HG02840 (cell line): ENCODE data around the gene FAM53B.
A peak's percentile ranks its signal among the peaks of the same experiment; 100 is the strongest.

Experiments used
- ATAC-seq: cut with Tn5 transposase; IDR thresholded peaks from one replicate; pipeline ENCODE4 v1.9.1; 2021; ENCODE audit warnings: mild to moderate bottlenecking, moderate library complexity, moderate number of reproducible peaks; ENCODE audit not compliant: unreplicated experiment, low FRiP score

FAM53B gene

DNA sequence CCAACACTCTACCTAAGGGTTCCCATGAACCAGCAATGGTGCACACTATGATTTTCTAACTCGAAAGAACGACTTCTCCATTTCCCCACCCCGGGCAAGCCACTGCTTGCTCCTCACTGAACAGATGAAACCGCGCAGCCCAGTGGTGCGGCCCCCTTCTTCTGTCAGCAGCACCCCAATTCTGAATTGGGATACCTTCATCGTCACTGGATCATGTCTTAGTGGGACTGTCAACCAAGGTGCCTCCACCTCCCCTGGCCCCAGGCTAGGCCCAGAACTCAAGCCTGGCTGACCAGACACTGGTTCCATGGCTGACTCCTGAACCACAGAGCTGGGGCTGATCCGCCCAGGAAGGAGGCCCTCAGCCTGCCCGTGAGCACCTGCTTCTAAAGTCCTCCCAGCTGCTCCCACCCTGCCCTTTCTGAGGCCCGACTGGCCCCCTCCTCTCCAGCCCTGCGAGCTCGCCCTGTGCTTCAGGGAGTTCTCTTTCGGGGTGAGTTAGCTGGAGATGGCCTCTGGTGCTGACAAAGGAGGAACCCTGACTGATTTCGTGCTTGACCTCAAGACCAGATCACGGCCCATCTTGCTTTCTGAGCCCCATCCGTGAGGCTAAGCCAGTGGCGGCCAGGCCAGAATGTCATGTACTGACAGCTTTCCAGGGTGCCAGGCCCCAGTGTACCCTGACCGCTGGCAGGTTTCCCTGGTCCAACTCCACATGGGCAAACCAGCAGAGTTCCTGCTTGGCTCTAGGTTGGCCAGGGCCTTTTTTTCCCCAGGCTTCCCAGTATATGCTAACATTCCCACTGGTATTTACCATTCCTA, 44.5 kb downstream of the FAM53B start:
- ATAC-seq: no peak

DNA sequence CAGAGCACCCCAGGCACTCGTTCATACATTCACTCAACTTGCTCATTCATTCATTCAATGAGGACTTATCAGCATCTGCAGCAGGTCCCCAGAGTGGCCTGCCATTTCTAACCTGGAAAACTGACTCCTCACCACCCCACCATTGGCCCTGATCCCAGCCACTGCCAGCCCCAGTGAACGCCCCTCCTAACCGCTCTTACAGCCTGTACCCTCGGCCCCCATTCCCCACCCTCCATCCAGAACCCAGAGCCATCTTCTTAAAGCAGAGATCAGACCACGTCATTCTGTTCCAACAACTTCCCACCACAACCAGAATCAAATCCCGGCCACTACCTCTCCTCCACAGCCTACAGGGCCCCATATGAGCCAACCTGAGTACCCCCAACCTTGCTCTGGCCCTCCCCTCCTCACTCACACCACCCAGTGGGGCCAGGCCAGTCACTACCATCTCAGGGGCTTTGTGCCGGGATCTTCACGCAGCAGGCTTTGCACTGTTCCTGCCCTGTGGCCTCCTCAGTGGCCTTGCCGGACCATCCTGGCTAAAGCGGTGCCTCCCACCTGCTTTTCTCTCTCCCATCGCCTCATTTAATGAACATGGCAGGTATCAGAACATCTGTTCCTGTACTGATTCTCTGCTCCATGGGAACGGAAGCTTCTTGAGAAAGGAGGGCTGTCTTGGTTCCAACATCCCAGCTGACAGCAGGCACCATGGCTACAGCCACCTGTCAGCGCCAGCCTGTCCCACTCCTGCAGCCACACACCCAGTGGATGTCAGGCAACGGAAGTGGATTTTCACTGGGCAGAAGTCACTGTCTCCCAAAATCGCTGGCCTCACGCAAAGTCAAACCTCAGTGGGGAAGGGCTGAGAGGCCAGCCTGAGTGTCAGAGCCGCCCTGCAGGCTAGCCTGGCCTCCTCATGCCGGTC, 45.4 kb downstream of the FAM53B start:
- ATAC-seq: no peak

DNA sequence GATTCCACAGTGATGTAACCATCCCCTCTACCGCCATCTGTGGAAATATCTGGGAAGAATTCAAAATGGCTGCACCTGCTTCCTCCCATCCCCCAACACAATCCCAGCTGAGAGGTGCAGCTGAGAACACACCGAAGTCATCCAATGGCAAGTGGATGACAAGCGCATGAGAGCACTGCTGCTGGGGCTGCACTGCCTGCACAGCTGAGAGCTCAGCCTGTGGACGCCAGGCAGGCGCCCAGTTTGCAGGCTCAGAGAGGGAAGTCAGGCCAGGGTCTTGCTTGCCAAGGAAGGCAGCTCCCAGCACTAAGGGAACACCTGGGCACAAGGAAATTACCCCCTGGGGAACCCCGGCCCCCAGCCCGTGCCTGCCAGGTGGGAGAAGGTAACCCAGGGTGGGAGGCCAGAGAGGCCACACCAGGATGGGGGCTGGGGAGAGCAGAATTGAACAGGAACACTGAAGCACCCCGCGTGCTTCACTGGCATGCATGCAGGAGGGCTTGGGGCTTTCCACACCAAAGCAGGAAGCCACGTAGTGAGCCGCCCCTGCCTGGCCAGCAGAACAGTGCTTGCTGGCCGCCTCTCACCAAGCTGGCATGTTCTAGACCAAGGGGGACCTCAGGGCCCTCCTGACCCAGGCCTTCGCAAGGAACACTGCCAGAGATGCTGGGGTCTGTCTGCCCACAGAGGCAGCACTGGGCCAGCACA, 46.2 kb downstream of the FAM53B start:
- ATAC-seq: no peak

DNA sequence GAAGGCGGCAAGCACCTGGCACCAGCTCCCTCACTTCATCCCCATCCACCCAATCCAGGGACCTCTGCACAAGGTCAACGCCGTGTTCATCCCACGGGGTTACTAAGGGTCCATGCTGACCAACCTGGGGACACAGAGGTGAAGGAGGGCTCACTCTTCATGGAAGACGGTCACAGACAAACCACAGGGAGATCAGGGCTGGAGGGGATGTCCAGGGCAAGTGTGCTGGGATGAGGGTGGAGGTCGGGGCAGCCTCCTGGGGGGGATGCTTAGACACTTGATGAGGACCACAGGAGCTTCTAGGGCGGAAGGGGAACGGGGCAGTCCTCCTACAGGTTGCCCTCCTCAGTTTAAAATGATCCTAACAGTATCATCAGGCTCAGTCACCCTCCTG, 46.7 kb downstream of the FAM53B start:
- no peak for ATAC-seq

DNA sequence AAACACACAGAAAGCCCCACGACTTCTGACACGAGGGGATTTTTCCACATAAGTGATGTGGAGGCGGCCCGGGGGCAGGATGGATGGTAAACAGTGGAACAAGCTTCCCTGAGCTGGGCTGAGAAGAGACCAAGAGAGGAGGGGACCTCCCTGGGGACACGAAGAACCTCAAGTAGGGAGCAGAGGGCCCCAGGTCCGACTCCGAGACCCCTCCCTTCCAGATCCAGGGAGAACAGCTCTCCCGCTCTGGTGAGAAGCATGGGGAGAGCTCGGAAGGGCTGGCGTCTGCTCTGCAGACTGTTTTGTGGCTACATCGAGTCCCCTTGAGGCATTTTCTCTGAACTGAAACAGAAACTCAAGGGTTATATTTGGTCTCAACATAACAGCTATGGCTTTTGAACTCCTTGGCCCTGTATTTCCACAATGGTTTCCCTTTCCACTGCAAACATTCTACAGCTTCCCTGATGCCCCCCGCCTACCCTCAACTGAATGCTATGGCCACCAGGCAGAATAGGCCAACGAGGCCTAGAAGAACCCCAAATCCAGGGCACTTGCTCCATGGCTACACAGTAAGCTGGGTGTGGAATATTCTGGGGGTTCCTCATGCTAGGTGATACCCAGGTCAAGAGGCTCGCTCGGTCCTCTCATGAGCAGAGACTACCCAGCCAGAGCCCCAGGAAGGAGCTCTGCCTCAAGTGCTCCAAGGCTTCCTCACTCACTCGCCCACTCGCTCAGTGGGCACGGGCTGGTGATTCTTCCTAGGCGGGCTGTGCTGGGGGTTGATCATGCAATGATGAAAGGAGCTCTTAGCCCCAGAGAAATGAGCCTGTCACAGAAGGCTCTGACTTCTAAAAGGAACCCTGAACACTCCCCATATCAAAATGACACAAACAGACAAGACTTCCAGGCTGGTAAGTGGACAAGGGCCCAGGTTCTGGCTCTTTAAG, 47.5 kb downstream of the FAM53B start:
- ATAC-seq: peak; percentile 47

DNA sequence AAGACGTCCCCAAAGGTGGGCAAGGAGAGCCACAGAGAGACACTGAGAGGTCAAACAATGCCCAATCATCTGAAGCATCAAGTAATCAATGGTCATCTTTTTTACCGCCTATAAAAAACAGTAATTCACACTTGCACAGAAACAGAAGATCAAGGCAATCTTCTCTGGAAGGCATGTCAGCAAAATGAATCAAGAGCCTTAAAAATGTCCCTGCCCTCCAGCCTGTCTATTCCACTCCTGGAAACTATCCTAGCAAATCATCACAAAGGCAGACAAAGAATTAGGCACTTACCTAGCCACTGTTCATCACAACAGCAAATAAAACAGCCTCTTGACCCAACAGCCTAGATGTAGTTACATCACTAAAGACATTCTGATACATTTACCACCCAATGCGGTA, 48.9 kb downstream of the FAM53B start:
- ATAC-seq: no peak

DNA sequence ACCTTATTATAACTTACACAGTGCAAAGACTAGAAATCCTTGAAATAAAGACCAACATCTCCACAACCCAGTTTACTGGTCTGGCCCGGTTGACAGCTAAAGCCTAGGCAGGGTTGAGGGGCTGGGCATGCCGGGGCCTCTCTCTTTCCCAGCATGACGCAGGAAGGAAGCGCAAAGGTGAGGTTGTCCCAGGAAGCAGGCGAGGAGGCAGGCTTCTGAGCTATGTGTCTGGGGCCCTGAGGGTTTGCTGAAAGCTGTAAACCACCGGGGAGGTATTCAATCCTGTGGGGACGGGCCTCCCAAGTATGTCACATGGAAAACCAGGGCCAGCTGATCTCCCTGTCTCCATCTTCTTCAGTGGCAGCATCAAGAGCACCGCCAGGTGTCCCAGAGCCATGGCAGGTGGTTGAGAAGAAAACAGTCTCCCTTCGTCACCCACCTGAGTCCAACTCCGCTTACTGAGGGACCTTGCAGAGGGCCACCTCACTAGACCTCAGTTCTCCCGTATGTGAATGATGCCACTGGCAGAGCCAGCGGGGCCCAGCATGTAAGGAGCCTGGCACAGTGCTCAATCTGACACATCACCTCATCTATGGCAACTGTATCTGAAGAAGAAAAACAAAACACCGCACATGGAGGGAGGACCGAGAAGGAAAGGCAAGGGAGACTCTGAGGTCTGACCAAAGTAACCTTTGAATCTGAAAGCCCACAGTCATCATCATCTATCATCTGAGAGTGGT, 49.5 kb downstream of the FAM53B start:
- no peak for ATAC-seq

DNA sequence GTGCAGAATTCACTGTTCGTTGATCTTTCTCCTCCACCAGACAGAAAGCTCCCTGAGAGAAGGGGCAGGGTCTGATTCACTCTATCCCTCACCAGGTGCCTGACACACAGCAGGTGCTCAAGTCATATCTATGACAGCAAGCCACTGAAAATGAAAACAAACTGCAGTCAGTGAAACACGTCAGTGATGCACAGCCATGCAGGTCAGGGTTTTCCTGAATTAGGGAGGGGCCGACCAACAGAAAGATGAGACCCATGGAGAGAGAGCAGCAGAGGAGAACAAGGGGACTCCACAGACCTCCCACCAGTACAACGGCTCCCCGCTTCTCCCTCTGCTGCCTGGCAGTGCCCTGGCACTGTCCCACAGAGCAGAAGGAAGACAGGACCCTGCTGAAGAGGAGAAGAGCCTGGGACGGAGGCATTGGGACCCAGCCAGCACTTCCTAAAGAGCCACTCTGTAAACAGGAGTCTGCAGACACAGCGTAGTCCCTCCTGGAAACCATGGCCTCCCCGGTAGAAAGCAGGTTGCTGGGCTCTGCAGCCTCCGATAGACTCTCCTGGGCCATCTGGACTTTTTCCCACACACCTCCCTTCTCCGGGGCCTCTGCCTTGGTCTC, 50.3 kb downstream of the FAM53B start:
- ATAC-seq: no peak

DNA sequence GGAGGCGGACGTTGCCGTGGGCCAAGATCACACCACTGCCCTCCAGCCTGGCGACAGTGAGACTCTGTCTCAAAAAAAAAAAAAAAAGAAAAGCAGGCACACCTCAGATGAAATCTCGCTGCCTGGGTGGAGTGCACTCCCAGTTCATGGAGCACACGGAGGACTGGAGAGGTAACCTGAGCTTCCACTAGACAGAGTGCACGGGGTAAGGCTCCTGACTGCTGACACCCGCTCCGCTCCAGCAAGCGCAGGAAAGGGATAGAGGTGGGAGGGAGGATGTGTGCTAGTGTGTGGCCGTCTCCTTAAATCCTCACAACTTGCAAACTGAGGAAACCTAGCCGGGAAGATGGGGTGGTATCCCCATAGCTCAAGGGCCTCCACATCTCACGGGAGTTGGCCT, 50.8 kb downstream of the FAM53B start:
- no peak for ATAC-seq

DNA sequence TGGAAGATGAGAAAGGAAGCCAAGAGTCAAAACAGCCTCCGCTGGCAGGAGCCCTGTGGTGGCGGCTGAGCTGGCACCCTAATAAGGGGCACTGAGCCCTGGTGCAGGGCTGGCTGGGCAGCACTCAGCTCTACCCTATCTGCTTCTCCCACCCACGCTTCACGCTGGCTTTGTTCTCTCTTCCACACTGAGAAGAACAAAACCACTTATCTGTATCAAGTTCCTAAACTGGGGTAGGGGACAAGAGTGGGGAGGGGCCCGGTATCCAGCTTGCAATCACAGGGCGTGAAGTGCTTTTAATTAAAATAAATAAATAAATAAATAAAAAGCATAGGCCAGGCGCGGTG, 52.1 kb downstream of the FAM53B start:
- ATAC-seq: no peak

DNA sequence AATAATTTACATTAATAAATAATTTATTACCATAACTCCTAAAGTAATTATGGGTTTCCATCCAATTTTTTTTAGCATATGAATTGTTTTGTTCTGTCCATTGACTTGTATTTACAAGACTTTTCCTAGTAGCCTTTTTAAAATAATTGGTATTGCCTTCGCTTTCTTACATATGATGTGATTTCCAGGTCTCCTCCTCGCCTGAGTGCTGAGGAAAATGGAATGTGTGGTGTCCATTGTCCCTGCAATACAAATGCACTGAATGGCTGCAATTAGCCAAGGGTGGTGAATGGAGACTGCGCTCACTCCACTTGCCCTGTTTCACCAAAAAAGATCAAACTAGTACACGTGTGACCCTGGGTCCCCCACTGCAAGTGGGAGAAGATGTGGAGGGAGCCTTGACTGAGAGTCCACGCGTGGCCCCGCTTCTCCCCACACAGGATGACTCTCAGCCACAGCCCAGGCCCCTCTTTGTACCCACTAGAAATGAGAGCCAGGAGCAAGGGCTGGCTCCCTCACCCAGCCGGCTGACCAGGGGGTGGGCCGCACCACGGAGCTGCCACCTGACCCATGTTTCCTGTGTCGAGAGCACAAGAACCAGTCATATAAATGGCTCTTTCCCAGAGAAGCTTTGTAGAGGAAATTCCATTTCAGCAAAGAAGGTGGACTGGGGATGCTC, 52.6 kb downstream of the FAM53B start:
- ATAC-seq: no peak

DNA sequence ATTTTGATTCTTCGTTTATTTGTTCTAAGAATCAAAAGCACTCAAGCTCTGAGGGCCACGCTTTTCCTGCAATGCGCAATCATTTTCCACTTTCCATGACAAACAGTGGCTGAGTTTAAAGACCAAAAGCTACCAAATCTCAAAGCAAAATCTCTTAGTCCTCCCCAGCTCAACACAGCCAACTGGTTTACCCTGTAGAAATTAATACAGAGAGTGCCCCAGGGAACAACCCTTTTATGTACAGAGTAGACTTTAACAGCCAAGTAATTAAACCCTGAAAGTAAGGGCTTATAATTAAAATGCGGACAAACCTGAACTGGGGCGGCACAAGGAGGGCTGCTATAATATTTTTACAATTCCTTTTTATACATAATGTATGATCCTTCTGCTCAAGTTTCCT, 53.2 kb downstream of the FAM53B start:
- ATAC-seq: no peak

DNA sequence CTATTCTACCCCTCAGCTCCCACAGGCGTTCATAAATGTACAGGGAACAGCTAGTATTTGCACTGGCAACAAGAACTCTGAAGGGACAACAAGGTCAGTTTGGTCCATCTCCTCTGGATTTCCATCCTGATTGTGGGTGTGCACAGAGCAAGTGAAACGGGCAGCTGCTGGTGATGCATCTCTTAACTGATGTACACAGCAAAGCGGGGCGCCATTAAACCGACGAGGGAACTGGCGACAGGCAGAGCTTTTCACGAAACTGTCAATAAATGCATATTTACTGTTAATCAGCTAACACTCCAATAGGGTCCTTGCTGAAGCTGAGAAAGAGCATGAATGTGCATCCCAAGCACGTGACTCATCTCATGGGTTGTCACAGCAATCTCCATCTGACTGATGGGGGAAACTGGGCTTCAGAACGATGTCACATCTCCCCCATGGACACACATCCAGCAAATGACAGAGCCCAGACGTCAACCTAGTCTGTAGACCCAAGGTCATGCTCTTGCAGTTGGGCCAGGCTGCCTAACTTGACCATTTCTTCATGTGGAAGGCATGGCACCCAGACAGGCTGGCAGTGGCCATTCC, 54.2 kb downstream of the FAM53B start:
- no peak for ATAC-seq

DNA sequence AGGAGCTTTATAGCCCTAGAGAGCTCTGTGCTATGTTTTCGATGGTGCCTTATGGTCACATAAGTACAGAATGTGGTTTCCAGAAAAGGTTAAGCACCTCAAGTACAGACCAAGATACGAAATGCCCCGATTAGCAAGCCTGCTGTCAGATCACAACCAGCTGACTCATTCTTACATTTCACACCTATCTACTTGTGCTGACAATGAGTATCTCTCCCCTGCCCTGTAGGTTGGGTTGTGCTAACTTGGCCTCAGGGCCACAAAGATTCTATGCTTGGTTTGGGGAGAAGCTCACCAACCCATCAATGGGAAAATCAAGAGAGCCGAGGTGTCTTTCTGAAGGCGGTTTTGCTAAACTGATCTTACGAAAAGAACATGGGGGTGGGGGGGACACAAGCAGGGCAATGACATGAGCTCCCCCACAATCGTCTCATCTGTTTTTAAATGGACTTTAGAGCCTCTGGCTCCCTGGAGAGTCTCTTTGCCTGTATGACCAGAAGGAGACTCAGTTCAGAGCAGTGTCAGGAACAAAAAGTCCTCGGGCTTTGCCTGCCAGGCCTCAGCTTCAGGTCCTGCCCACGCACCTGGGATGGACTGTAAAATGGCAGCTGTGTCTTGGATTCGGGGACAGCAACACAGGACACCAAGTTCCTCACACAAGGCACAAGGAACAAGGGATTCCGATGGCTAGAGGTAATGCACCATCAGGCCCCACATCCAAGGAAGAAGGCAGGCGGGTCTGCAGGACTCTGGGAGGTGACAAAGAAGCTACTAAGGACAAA, 55.1 kb downstream of the FAM53B start:
- peak; percentile 86 for ATAC-seq

DNA sequence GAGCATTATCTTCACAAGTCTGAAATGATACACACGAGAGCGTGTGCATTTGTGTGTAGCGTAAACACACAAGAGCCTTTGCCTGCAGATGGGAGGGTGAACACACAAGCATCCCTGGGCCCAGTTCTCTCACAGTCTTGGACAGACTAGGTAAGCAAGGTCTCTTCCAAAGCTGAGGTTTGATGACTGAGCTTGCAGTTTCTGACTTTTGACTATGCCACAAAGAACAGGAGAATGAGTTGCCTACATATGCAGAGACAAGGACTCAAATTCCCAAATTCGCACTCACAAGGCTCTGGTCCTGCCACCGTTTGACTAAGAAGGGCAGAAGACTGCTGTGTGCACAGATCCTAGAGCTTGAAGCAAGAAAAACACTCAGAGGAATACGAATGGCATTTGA, 55.8 kb downstream of the FAM53B start:
- peak; percentile 8 for ATAC-seq

DNA sequence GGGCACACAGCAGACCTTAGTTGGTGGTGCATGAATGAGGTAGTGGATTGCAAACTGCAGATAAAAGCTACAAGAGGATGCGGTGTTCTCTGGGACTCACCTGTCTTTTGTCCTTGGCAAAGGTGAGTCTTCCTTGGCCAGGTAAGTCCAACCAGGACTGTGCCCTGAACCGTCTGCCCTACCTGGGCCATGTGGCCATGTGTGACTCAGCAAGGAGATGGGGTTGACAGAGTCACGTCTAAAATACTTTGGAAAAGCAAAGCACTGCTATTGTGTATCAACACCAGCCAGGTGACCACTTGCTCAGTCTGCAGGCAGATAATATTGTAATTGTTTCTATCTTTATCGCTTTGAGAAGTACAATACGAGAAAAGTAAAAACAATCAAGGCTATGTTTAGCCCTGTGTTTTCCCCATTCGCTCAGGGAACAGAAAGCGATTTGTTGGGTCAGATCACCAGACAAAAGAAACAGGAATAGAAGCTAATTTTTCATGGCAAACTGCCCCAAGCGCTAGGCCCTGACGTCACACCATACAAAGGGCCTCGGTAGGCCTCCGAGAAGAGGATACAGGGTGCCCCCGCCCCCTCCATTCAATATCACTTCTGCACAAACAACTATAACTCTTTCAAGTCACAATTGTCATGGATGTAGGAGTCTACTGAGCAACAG, 57.3 kb downstream of the FAM53B start:
- ATAC-seq: no peak

DNA sequence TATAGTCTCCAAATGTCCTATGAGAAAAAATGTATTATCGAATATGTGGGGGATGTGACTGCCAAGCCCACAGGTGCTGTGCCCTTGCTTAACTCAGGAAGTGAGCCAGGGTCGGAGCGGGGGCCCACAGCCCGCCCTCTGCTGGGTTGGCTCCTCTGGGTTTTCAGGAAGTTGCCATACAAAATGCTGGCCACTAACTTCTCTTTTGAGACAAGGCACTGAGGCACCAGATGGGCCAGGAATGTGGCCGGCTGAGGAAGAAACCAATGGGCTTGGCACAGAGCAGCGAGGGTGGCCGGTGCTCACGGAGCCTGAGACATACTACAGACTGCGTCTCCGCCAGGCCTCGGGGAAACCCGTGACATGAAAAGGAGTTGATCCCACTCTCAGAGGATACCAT, 58.9 kb downstream of the FAM53B start:
- ATAC-seq: no peak
